ENCODE results near the gene SLC22A23. TPM values are rescaled to one million over a fixed set of nuclear protein-coding genes. Genes with fewer than 3 reads are reported as not detected.

SLC22A23 gene
- total RNA-seq, 1 donor from 2014 or later, result 19.2 TPM

DNA sequence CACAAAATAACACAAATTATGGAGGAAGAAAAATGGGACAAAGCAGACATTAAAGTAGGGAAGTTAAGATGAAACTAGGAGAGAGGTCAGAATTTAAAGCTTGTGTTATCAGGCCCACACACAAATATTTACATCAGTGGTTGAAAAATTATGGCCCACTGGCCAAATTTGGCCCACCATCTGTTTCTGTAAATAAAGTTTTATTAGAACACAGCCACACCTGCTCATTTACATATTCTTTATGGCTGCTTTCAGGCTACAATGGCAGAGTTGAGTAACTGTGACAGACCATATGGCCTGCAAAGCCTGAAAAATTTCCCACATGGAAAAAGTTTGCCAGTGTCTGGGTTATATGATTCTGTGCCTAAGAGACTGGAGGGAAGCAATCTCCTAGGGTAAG lies 49.0 kb downstream of the SLC22A23 start:
- TF ChIP-seq, protein P1, sequence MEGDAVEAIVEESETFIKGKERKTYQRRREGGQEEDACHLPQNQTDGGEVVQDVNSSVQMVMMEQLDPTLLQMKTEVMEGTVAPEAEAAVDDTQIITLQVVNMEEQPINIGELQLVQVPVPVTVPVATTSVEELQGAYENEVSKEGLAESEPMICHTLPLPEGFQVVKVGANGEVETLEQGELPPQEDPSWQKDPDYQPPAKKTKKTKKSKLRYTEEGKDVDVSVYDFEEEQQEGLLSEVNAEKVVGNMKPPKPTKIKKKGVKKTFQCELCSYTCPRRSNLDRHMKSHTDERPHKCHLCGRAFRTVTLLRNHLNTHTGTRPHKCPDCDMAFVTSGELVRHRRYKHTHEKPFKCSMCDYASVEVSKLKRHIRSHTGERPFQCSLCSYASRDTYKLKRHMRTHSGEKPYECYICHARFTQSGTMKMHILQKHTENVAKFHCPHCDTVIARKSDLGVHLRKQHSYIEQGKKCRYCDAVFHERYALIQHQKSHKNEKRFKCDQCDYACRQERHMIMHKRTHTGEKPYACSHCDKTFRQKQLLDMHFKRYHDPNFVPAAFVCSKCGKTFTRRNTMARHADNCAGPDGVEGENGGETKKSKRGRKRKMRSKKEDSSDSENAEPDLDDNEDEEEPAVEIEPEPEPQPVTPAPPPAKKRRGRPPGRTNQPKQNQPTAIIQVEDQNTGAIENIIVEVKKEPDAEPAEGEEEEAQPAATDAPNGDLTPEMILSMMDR (IDR thresholded peaks at IDR 0.05), result no peak
- Histone ChIP-seq H3K4me3 (no peak overlapping the region), H3K9me3 (no peaks in the 10 kb centered on the region), H3K36me3 (no peaks in the 10 kb centered on the region), H3K4me1 (peaks cover 42% of the 10 kb centered on the region), H3K27ac (no peak overlapping the region), H3K27me3 (no peaks in the 10 kb centered on the region)
- DNase-seq, result no peak
- no peak for ATAC-seq
- intact Hi-C loops (cut with DNase I), result no loop called here

DNA sequence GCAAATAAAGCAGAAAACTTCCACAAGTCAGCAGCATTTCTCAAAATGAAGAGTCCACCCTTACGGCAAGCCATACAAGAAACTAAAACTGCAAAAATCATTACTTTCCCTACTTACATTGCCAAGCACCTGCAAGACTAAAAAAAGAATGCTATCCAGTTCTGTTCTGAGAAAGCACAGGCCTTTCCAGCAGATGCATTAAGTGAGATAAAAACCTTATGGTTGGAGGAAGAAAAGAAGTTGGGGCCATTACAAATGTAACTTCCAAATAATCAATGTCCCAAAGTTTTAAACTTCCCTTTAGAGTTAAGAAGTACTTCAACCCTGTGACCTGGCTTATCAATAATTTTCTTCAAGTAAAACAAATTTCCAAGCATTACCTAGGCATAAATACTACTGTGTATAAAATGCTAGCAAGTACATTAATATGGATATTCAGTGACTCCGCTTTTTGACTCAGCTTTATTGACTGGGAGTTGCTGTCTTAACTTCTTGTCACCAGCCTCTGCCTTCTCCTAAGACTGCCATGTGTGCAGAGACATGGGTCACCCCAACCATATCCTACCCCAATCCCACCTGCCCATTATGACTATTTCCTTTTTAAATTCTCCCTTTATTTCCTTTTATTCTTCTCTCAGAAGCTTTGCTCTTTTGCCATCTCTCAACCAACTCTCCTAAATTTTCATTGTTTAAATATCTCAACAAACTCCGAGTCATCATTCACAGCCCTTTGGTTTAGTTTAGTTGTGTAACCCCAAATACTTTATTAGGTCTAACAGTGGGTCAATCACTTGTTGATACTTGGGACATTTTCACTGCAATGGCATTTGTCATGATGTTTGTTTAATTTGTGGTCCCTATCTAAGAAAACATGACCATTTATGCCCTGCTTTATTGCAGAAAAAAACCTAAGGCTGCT lies 49.7 kb downstream of the SLC22A23 start:
- TF ChIP-seq, protein P1 (IDR thresholded peaks at IDR 0.05), result no peak
- no peak for DNase-seq
- Histone ChIP-seq H3K4me3 (no peak overlapping the region), H3K27me3 (no peaks in the 10 kb centered on the region), H3K4me1 (peaks cover 42% of the 10 kb centered on the region), H3K36me3 (no peaks in the 10 kb centered on the region), H3K9me3 (no peaks in the 10 kb centered on the region), H3K27ac (no peak overlapping the region)
- intact Hi-C loops (cut with DNase I), result no loop called here
- no peak for ATAC-seq

- H3K27ac ChIP-seq, result peak overlapping the region; percentile 43
- no peak for DNase-seq
- H3K4me1 ChIP-seq, result peaks cover 42% of the 10 kb centered on the region
- H3K36me3 ChIP-seq, result no peaks in the 10 kb centered on the region
- H3K4me3 ChIP-seq, result no peak overlapping the region
- ATAC-seq, result peak; percentile 68
- intact Hi-C loops (cut with DNase I), result no loop called here
- no peaks in the 10 kb centered on the region for H3K9me3 ChIP-seq
- no peaks in the 10 kb centered on the region for H3K27me3 ChIP-seq
- TF ChIP-seq, protein P1 (IDR thresholded peaks at IDR 0.05), result no peak
These were observed 50.5 kb downstream of the SLC22A23 start for GRCh38 chr6:3406362-3406821.

DNA sequence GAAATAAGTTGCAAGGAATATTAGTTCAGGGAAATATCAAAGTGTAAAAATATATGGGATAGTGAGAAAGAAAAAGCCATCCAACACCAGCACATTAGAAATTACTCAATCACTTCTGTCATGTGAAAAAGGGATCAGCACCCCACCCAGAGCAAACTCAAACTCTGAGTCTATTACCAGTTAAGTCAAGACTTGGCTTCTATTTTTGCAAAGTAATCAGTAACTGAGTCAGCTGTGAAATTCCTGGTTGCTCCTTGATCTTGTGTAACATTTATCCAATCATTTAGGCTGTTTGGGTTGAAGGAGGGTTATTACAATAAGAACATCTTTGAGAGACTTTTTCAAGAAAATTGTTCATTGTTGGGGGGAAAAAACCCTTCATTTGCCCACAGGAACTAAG lies 51.2 kb downstream of the SLC22A23 start:
- H3K27ac ChIP-seq, result peak overlapping the region; percentile 43
- H3K9me3 ChIP-seq, result no peaks in the 10 kb centered on the region
- H3K4me3 ChIP-seq, result no peak overlapping the region
- TF ChIP-seq, protein P1 (IDR thresholded peaks at IDR 0.05), result no peak
- DNase-seq, result no peak
- peak; percentile 36 for ATAC-seq
- H3K4me1 ChIP-seq, result peaks cover 37% of the 10 kb centered on the region
- intact Hi-C loops (cut with DNase I), result no loop called here
- no peaks in the 10 kb centered on the region for H3K36me3 ChIP-seq
- H3K27me3 ChIP-seq, result no peaks in the 10 kb centered on the region

GRCh38 chr6:3405182-3405518 lies 51.7 kb downstream of the SLC22A23 start:
- peaks cover 32% of the 10 kb centered on the region for H3K4me1 ChIP-seq
- no peaks in the 10 kb centered on the region for H3K9me3 ChIP-seq
- no peak overlapping the region for H3K27ac ChIP-seq
- no peaks in the 10 kb centered on the region for H3K36me3 ChIP-seq
- no peak for ATAC-seq
- intact Hi-C loops (cut with DNase I), result no loop called here
- no peak for DNase-seq
- TF ChIP-seq, protein P1 (IDR thresholded peaks at IDR 0.05), result no peak
- H3K27me3 ChIP-seq, result no peaks in the 10 kb centered on the region
- H3K4me3 ChIP-seq, result no peak overlapping the region
